ENCODE data around the gene NEU2. TPM values are rescaled to one million over a fixed set of nuclear protein-coding genes. Genes with fewer than 3 reads are reported as not detected.
A peak's percentile ranks its signal among the peaks of the same experiment; 100 is the strongest.

The NEU2 gene
- total and polyA plus RNA-seq, 2 of the 13 experiments (the other 11 are each of a cell fraction or from before 2014, with no cell fraction given), result not detected

DNA sequence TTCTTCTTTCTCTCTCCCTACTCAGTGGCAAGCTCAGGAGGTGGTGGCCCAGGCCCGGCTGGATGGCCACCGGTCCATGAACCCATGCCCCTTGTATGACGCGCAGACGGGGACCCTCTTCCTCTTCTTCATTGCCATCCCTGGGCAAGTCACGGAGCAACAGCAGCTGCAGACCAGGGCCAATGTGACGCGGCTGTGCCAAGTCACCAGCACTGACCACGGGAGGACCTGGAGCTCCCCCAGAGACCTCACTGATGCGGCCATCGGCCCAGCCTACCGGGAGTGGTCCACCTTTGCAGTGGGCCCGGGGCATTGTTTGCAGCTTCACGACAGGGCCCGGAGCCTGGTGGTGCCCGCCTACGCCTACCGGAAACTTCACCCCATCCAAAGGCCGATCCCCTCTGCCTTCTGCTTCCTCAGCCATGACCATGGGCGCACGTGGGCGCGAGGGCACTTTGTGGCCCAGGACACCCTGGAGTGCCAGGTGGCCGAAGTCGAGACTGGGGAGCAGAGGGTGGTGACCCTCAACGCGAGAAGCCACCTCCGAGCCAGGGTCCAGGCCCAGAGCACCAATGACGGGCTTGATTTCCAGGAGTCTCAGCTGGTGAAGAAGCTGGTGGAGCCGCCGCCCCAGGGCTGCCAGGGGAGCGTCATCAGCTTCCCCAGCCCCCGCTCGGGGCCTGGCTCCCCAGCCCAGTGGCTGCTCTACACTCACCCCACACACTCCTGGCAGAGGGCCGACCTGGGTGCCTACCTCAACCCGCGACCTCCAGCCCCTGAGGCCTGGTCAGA lies 1.8 kb downstream of the NEU2 start (continued):
- TF ChIP-seq, protein P1, sequence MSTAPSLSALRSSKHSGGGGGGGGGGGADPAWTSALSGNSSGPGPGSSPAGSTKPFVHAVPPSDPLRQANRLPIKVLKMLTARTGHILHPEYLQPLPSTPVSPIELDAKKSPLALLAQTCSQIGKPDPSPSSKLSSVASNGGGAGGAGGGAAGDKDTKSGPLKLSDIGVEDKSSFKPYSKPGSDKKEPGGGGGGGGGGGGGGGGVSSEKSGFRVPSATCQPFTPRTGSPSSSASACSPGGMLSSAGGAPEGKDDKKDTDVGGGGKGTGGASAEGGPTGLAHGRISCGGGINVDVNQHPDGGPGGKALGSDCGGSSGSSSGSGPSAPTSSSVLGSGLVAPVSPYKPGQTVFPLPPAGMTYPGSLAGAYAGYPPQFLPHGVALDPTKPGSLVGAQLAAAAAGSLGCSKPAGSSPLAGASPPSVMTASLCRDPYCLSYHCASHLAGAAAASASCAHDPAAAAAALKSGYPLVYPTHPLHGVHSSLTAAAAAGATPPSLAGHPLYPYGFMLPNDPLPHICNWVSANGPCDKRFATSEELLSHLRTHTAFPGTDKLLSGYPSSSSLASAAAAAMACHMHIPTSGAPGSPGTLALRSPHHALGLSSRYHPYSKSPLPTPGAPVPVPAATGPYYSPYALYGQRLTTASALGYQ (CRISPR knock-in tag; IDR thresholded peaks at IDR 0.05), result no peak

DNA sequence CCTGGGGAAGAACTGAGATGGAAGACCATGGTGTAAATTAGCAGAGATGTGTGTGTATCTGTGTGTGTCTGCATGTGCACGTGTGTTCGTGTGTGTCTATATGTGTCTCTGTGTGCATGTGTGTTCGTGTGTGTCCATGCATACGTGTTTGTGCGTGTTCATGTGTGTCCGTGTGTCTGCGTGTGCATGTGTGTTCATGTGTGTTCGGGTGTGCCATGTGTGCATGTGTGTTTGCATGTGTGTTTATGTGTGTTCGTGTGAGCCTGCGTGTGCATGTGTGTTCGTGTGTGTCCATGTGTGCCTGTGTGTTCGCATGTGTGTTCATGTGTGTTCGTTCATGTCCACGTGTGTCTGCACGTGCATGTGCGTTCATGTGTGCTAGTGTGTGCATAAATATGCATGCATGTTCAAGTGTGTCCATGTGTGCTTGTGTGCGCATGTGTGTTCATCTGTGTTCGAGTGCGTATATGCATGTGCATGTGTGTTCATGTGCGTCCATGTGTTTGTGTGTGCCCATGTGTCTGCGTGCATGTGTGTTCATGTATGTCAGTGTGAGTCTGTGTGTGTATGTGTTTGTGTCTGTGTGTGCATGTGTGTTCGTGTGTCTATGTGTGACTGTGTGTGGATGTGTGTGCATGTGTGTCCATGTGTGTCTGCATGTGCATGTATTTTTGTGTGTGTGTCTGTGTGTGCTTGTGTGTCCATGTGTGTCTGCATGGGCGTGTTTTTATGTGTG lies 3.1 kb downstream of the NEU2 start:
- 69% methylated on average over 23 of the region's 23 CpGs for WGBS (ENCODE audit: low lambda C conversion rate)
- TF ChIP-seq RNF2 (conservative IDR thresholded peaks at IDR 0.05; ENCODE audit: low read depth) (no peak), PHB2 (IDR thresholded peaks at IDR 0.05; ENCODE audit: partially characterized antibody) (peak; percentile 85), KLF13 (CRISPR knock-in tag; IDR thresholded peaks at IDR 0.05) (no peak; the same call in 1 of the 2 replicates), GTF3A (CRISPR knock-in tag; conservative IDR thresholded peaks at IDR 0.05) (no peak), CEBPG (CRISPR knock-in tag; IDR thresholded peaks at IDR 0.05) (no peak), ZNF136 (CRISPR knock-in tag; IDR thresholded peaks at IDR 0.05; ENCODE audit: low read depth) (no peak), PHF20 (CRISPR knock-in tag; IDR thresholded peaks at IDR 0.05) (0 out of 2 replicates have a peak, but pooled peaks have one; percentile 35), SP1 (IDR thresholded peaks at IDR 0.05) (peak; percentile 47; the same call in 1 of the 2 replicates), SP1 (CRISPR knock-in tag; IDR thresholded peaks at IDR 0.05) (no peak), ZNF660 (CRISPR knock-in tag; IDR thresholded peaks at IDR 0.05; ENCODE audit: borderline replicate concordance, low read depth) (no peak)
- TF ChIP-seq, protein P2, sequence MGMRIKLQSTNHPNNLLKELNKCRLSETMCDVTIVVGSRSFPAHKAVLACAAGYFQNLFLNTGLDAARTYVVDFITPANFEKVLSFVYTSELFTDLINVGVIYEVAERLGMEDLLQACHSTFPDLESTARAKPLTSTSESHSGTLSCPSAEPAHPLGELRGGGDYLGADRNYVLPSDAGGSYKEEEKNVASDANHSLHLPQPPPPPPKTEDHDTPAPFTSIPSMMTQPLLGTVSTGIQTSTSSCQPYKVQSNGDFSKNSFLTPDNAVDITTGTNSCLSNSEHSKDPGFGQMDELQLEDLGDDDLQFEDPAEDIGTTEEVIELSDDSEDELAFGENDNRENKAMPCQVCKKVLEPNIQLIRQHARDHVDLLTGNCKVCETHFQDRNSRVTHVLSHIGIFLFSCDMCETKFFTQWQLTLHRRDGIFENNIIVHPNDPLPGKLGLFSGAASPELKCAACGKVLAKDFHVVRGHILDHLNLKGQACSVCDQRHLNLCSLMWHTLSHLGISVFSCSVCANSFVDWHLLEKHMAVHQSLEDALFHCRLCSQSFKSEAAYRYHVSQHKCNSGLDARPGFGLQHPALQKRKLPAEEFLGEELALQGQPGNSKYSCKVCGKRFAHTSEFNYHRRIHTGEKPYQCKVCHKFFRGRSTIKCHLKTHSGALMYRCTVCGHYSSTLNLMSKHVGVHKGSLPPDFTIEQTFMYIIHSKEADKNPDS (CRISPR knock-in tag; IDR thresholded peaks at IDR 0.05), result no peak
- TF ChIP-seq, protein P3, sequence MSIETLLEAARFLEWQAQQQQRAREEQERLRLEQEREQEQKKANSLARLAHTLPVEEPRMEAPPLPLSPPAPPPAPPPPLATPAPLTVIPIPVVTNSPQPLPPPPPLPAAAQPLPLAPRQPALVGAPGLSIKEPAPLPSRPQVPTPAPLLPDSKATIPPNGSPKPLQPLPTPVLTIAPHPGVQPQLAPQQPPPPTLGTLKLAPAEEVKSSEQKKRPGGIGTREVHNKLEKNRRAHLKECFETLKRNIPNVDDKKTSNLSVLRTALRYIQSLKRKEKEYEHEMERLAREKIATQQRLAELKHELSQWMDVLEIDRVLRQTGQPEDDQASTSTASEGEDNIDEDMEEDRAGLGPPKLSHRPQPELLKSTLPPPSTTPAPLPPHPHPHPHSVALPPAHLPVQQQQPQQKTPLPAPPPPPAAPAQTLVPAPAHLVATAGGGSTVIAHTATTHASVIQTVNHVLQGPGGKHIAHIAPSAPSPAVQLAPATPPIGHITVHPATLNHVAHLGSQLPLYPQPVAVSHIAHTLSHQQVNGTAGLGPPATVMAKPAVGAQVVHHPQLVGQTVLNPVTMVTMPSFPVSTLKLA (IDR thresholded peaks at IDR 0.05), result peak; percentile 99

More for the DNA sequence above, 3.1 kb downstream of the NEU2 start:
- no peak overlapping the region for H3K4me2 ChIP-seq (ENCODE audit: low read depth, low read length)
- H3K4me3 ChIP-seq (replicated peaks in 1 of 3; ENCODE audit: insufficient read depth in 1 of 3, low read depth in 2 of 3, low read length in 3 of 3), result no peak overlapping the region
- peaks cover 10 to 35% of the 10 kb centered on the region in 2 experiments for H3K27me3 ChIP-seq (ENCODE audit: control insufficient read depth in 1 of 2, insufficient read depth in 2 of 2, low read length in 2 of 2)
- H3K27ac ChIP-seq (ENCODE audit: extremely low read length, insufficient read depth, low read length), result no peak overlapping the region
- H4K20me1 ChIP-seq (ENCODE audit: insufficient read depth, low read length), result no peaks in the 10 kb centered on the region
- peaks cover 15% of the 10 kb centered on the region for H3K4me1 ChIP-seq (ENCODE audit: insufficient read depth, low read length)
- H3K9ac ChIP-seq (ENCODE audit: insufficient read depth, low read depth, low read length), result no peak overlapping the region
- intact Hi-C loops (cut with micrococcal nuclease; ENCODE audit: unreplicated experiment) (no loop called here), in situ Hi-C loops (cut with HindIII; ENCODE audit: extremely low pct_ligation_motif_present, low pct_unique_long_range_greater_than_20kb) (no loop called here)
- ATAC-seq, result no peak
- no peaks in the 10 kb centered on the region for H3K9me3 ChIP-seq (ENCODE audit: low read length)
- no peaks in the 10 kb centered on the region for H3K36me3 ChIP-seq (replicated peaks in 1 of 2; ENCODE audit: control insufficient read depth in 1 of 2, insufficient read depth in 2 of 2, low read length in 2 of 2)
- peak; percentile 74 for FAIRE-seq
- CTCF ChIA-PET (ENCODE audit: low intra/inter-chr PET ratio, low total read pairs), result no interaction called here
- H3K79me2 ChIP-seq (ENCODE audit: insufficient read depth, low read length), result no peaks in the 10 kb centered on the region
- no peak for DNase-seq (ENCODE audit: low spot score)
- BruUV-seq (replicated peaks), result no TSS peak
- H2AFZ ChIP-seq (ENCODE audit: low read length), result no peak overlapping the region
- POLR2A ChIA-PET, result interaction anchor here (1.2 kb wide), 1 partner anchor 23 kb away, joined by 3 read pairs; the partner anchor contains the start of gene NGEF

All from HepG2 (cell line).